ENCODE results near the gene CMTM7.

GRCh38 chr3:32421185-32421584 lies 29.5 kb downstream of the CMTM7 start:
- TF ChIP-seq CTCF (IDR thresholded peaks at IDR 0.05), result no peak
- TF ChIP-seq EZH2 (IDR thresholded peaks at IDR 0.05), result no peak
- no peak for TF ChIP-seq EZH2phosphoT487 (IDR thresholded peaks at IDR 0.05)

Data from neural progenitor cell (in vitro differentiated cells).